Right forelimb (tissue), 1 donor: Measurements from ENCODE around the gene GRAP.
"Not testable (repeated sequence)": the region's sequence is repeated elsewhere in the genome, so short reads cannot be mapped to it uniquely, and the experiment has no call there.

Experiments
- DNase-seq: peaks from one replicate; pipeline ENCODE4 v3.0.0-alpha.2; 2018

Gene GRAP

GRCh38 chr17:19046782-19047375 is at the start of gene GRAP:
GRAP (minus strand) TSS chr17:19046957; CDS start chr17:19046926, 31 bp downstream.
- DNase-seq, result not testable (repeated sequence)

- peak; percentile 17 for DNase-seq
Measured at GRCh38 chr17:19093684-19094438, 47.1 kb upstream of the GRAP start.

GRCh38 chr17:19092737-19093683 is 46.3 kb upstream of the GRAP start:
- peak; percentile 6 for DNase-seq

GRCh38 chr17:19090058-19090772 is 43.5 kb upstream of the GRAP start:
- not testable (repeated sequence) for DNase-seq

- DNase-seq, result not testable (repeated sequence)
Measured at GRCh38 chr17:19088804-19089685, 42.3 kb upstream of the GRAP start.

- DNase-seq, result not testable (repeated sequence)
Measured at GRCh38 chr17:19077386-19077785, 30.6 kb upstream of the GRAP start.

- not testable (repeated sequence) for DNase-seq
Measured at GRCh38 chr17:19076398-19077192, 29.8 kb upstream of the GRAP start.

GRCh38 chr17:19070318-19071168 is 23.8 kb upstream of the GRAP start:
- DNase-seq, result not testable (repeated sequence)

- DNase-seq, result peak; percentile 35
Measured at GRCh38 chr17:19064378-19064777, 17.6 kb upstream of the GRAP start.

- DNase-seq, result not testable (repeated sequence)
Measured at GRCh38 chr17:19063326-19063956, 16.7 kb upstream of the GRAP start.

GRCh38 chr17:19062718-19063325 is 16.1 kb upstream of the GRAP start:
- not testable (repeated sequence) for DNase-seq

- not testable (repeated sequence) for DNase-seq
Measured at GRCh38 chr17:19062009-19062717, 15.4 kb upstream of the GRAP start.

- DNase-seq, result not testable (repeated sequence)
Measured at GRCh38 chr17:19055447-19055846, 8.7 kb upstream of the GRAP start.

- DNase-seq, result not testable (repeated sequence)
Measured at GRCh38 chr17:19048826-19049225, 2.1 kb upstream of the GRAP start.

- not testable (repeated sequence) for DNase-seq
Measured at GRCh38 chr17:19047510-19047909, 753 bp upstream of the GRAP start.

- not testable (repeated sequence) for DNase-seq
Measured at GRCh38 chr17:19044643-19045042, 2.1 kb downstream of the GRAP start.

GRCh38 chr17:19043032-19043431 is 3.7 kb downstream of the GRAP start:
- not testable (repeated sequence) for DNase-seq

GRCh38 chr17:19042369-19042768 is 4.4 kb downstream of the GRAP start:
- DNase-seq, result not testable (repeated sequence)
